HG02840 (cell line): ENCODE measurements around the gene IGFBP5.

Source experiments
- ATAC-seq: cut with Tn5 transposase; IDR thresholded peaks from one replicate; pipeline ENCODE4 v1.9.1; 2021; ENCODE audit warnings: mild to moderate bottlenecking, moderate library complexity, moderate number of reproducible peaks; ENCODE audit not compliant: unreplicated experiment, low FRiP score

Gene IGFBP5

GRCh38 chr2:216626168-216626874, 69.0 kb downstream of the IGFBP5 start:
- no peak for ATAC-seq

GRCh38 chr2:216624251-216624650, 71.1 kb downstream of the IGFBP5 start:
- no peak for ATAC-seq

- no peak for ATAC-seq
Observed at GRCh38 chr2:216622526-216622925, 72.8 kb downstream of the IGFBP5 start.
